ENCODE data around the gene SLC6A2. TPM values are rescaled to one million over a fixed set of nuclear protein-coding genes. Genes with fewer than 3 reads are reported as not detected.
A peak's percentile ranks its signal among the peaks of the same experiment; 100 is the strongest.

The SLC6A2 gene
- total and polyA plus RNA-seq, 8 donors = 0.13 to 0.73 TPM; not detected in 6

GRCh38 chr16:55703003-55704001, 47.5 kb downstream of the SLC6A2 start:
- Histone ChIP-seq H3K27me3 (peaks cover 0 to 15% (median 0%) of the 10 kb centered on the region in 3 donors), H3K27ac (no peak overlapping the region), H3K36me3 (no peaks in the 10 kb centered on the region), H3K4me1 (no peaks in the 10 kb centered on the region), H3K9me3 (no peaks in the 10 kb centered on the region), H3K4me3 (no peak overlapping the region)
- 34 to 43% (median 40%) methylated on average over 10 of the region's 10 CpGs for WGBS, 5 donors
- intact Hi-C loops (cut with DNase I; ENCODE audit: low total_unique reads) = loop anchor here (5.0 to 10.0 kb wide), 2 partner anchors 159 to 241 kb away; no protein-coding TSS in a partner anchor
- TF ChIP-seq POLR2A (IDR thresholded peaks at IDR 0.05) (no peak), CTCF (IDR thresholded peaks at IDR 0.05) (peak in 3 of 7 experiments; percentile 31 to 36 (median 35)), EP300 (IDR thresholded peaks at IDR 0.05) (no peak), POLR2AphosphoS5 (IDR thresholded peaks at IDR 0.05) (no peak)
- peak in 1 of 2 donors; percentile 82 for DNase-seq

GRCh38 chr16:55706739-55707384, 51.1 kb downstream of the SLC6A2 start:
- H3K27ac ChIP-seq = no peak overlapping the region
- no peaks in the 10 kb centered on the region for H3K36me3 ChIP-seq
- DNase-seq = peak in 1 of 2 donors; percentile 30
- peaks cover 0 to 35% (median 6%) of the 10 kb centered on the region in 3 donors for H3K27me3 ChIP-seq
- H3K4me3 ChIP-seq = no peak overlapping the region
- no peaks in the 10 kb centered on the region for H3K9me3 ChIP-seq
- 33 to 63% (median 44%) methylated on average over 1 of the region's 1 CpG for WGBS, 5 donors
- intact Hi-C loops (cut with DNase I; ENCODE audit: low total_unique reads) = loop anchor here (10.0 kb wide), 1 partner anchor 162 kb away; no protein-coding TSS in a partner anchor
- no peaks in the 10 kb centered on the region for H3K4me1 ChIP-seq
- TF ChIP-seq POLR2AphosphoS5 (IDR thresholded peaks at IDR 0.05) = no peak
- no peak for TF ChIP-seq EP300 (IDR thresholded peaks at IDR 0.05)
- no peak for TF ChIP-seq POLR2A (IDR thresholded peaks at IDR 0.05)
- TF ChIP-seq CTCF (IDR thresholded peaks at IDR 0.05) = no peak

GRCh38 chr16:55709801-55710200, 54.0 kb downstream of the SLC6A2 start:
- Histone ChIP-seq H3K27me3 (peaks cover 0 to 28% (median 6%) of the 10 kb centered on the region in 3 donors), H3K36me3 (no peaks in the 10 kb centered on the region), H3K9me3 (no peaks in the 10 kb centered on the region), H3K27ac (no peak overlapping the region), H3K4me1 (no peaks in the 10 kb centered on the region), H3K4me3 (no peak overlapping the region)
- 64 to 88% (median 74%) methylated on average over 4 to 5 of the region's 5 CpGs for WGBS, 5 donors
- TF ChIP-seq POLR2A (IDR thresholded peaks at IDR 0.05) = no peak
- no peak for TF ChIP-seq EP300 (IDR thresholded peaks at IDR 0.05)
- no peak for TF ChIP-seq CTCF (IDR thresholded peaks at IDR 0.05)
- no peak for TF ChIP-seq POLR2AphosphoS5 (IDR thresholded peaks at IDR 0.05)
- DNase-seq = no peak
- intact Hi-C loops (cut with DNase I; ENCODE audit: low total_unique reads) = loop anchor here (5.0 to 10.0 kb wide), 2 partner anchors 132 to 165 kb away; no protein-coding TSS in a partner anchor

- Histone ChIP-seq H3K4me1 (no peaks in the 10 kb centered on the region), H3K36me3 (no peaks in the 10 kb centered on the region), H3K27ac (no peak overlapping the region), H3K4me3 (no peak overlapping the region), H3K27me3 (peaks cover 0 to 28% (median 6%) of the 10 kb centered on the region in 3 donors), H3K9me3 (no peaks in the 10 kb centered on the region)
- TF ChIP-seq POLR2A (IDR thresholded peaks at IDR 0.05) (no peak), POLR2AphosphoS5 (IDR thresholded peaks at IDR 0.05) (no peak), CTCF (IDR thresholded peaks at IDR 0.05) (no peak), EP300 (IDR thresholded peaks at IDR 0.05) (no peak)
- peak in 1 of 2 donors; percentile 26 for DNase-seq
- intact Hi-C loops (cut with DNase I; ENCODE audit: low total_unique reads) = loop anchor here (5.0 kb wide), 1 partner anchor 132 kb away; no protein-coding TSS in a partner anchor
- 20 to 43% (median 25%) methylated on average over 2 of the region's 2 CpGs for WGBS, 5 donors
Observed at GRCh38 chr16:55710466-55710865, 54.7 kb downstream of the SLC6A2 start.
